Activated gamma-delta T cell (primary cell): ENCODE measurements around the gene CHST12.
"Not testable (repeated sequence)": the region's sequence is repeated elsewhere in the genome, so short reads cannot be mapped to it uniquely, and the experiment has no call there.

Source experiments
- DNase-seq: peaks from one replicate; lab custom pipeline; 2025; lab: John Stamatoyannopoulos, UW

The CHST12 gene

DNA sequence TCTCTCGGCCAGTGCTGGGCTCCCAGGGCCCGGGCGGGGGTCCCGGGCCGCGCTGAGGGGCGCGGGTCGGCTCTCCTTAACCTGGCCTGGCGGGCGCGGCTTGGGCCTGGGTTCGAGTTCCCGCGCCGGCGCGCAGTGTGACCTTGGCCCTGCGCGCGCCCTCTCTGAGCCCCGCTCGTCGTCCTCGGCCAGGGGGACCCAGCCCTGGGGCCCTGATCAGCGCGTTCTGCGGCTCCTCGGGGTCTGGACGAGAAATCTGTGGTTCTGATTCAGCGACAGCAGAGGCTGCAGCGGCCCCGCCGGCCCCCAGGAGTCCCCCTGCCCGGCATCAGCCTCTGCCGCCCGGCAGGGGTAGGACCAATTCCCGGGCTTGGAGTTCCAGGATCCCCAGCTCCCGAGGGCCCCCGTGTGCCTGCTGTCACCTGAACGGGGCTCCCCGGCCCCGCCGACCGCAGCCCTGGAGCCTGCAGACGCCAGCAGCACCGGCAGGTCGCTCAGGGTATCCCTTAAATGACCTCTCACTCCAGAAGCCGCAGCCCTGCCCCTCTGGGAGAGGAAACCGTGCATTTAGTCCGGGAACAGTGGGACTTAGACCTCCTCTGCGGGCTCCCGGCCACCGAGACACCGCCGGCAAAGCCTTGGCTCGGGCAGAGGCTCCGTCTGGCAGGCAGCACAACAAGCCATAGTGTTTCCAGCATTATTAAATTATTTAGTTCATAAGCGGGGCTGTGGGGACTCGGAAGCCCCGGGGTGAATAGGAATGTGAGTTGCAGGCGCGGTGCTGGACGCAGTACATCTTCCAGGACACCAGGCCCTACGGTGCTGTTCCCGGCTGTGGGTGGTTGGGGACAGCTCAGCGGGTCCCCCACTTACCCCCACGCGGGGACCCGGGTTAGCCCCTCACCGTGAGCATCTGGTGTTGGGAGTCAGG, 572 bp downstream of the CHST12 start:
- no peak for DNase-seq

DNA sequence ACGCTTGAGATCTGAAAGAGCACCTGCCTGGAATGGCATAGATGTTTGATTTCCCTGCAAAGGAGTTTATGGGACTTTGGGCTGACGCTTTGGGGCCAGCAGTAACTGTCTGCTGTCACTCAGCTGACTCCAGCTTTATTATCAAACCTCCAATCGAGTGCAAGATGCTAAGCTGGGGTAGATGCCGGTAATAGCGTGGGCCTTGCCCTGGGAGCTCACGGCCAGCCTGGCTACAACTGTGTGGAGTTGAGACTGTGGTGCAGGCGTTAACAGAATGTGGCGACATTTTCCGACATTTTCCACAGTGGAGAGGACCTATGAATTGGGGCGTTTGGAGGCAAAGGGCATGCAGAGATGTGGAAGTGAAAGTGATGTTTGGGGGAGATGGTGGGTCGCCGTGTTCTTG, 1.3 kb downstream of the CHST12 start:
- DNase-seq = no peak

DNA sequence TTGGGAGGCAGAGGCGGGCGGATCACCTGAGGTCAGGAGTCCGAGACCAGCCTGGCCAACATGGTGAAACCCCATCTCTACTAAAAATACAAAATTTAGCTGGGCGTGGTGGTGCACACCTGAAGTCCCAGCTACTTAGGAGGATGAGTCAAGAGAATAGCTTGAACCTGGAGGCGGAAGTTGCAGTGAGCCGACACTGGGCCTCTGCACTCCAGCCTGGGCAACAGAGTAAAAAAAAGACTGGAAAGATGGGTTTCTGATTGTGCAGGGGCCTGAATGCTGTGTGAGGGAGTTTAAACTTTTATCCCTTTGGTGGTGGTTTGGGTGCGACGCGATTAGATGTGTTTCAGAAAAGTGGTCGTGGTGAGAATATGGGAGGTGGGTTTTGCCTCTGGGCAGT, 1.8 kb downstream of the CHST12 start:
- DNase-seq = no peak

DNA sequence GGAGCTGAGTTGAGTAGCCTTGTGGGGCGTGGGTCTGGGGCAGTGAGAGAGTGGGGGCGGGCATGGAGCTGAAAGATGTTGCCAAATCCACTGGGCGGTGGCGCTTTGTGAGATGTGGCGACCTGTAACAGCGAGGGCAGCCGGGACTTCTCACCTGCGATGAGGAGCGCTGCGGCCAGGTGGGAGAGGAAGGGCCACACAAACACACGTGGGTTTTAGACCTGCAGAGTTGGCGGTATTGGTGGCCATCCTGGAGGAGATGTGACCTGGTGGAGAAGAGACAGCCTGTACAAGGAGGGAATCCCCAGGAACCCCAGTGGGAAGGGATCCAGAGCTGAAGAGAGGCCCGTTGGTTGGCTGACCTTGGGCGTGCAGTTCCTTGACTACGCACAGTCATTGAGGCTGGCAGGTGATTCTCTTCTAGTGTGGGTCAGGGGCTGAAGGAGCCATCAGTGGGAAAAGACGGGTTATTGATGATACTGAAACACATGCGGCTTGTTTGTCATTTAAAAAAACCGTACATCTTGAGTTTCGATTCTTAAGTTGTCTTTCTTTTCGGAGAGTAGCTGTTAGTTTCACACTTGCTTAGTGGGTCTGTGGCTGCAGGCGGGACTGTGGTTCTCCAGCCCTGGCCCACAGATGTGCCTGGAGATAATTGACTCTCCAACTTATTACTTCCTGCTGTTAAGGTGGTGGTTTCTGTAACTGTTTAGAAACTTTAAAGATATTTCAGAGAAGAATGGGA, 2.4 kb downstream of the CHST12 start:
- DNase-seq = peak; percentile 59

DNA sequence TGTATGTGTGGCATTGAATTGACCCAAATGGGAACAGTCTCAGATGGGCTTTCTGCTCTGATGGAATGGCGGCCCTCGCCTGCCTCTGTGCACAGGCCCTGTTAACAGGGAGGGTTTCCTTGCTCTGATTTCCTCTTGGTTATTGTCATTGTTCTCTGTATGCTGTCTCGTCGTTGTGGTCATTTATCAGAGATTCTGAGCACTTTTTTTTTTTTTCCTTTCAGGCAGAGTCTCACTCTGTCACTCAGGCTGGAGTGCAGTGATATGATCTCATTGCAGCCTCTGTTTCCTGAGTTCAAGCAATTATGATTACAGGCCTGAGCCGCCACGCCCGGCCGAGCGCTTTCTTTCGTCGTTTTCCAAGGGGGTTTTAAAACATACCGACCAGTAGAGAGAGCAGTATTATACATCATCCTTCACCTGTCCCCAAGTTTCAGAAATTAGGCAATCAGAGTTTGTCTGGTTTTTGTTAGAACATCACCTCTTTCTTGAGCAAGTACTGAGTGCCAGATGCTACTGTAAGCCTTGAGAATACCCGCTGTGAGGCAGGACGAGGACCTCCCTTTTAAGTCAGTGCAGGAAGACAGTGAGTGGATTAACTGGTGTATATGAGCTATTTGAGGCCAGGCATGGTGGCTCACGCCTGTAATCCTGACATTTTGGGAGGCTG, 6.5 kb downstream of the CHST12 start:
- DNase-seq = no peak

DNA sequence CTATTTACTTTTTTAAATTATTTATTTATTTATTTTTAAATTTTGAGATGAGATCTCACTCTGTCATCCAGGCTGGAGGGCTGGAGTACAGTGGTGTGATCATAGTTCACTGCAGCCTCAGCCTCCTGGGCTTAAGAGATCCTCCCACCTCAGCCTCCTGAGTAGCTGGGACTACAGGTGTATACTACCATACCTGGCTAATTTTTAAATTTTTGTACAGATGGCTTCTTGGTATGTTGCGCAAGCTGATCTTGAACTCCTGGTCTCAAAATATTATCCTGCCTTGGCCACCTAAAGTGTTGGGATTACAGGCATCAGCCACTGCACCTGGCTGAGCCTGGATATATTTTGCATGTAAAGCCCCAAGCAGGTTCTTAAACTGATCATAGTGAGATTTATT, 7.6 kb downstream of the CHST12 start:
- no peak for DNase-seq

DNA sequence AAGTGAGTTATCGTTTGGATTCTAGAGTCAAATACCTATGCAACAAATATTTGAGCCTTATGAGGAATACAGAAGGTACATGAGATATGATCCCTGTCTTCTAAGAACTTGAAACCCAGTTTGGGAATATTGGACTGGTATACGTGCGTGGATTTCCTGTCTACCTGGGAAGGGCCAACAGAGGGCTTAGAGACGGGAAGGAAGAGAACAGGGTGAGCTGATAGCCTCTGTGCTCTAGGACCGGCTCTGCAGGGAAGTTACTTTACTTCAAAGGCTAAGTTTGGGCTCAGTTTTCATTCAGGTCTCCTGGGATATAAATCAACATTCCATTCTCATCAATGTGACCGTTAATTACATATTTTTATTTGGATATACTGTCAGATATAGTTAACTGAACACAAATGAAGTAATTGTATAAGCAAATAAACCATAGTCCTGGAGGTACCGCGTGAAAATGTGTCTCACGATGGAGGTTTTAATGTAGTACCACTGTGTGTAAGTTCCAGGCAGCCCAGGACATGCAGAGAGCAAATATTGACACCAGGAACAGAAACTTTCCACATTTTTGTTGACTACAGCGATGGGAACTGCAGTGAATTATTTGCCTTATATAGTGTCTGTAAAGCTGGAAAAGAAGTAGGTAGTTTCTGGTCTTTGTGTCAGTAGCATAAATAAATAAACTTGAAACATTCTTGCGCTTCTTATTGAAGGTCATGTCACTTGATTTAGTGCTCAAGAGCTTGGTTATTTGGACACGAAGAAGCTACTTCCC, 8.6 kb downstream of the CHST12 start:
- DNase-seq = no peak

DNA sequence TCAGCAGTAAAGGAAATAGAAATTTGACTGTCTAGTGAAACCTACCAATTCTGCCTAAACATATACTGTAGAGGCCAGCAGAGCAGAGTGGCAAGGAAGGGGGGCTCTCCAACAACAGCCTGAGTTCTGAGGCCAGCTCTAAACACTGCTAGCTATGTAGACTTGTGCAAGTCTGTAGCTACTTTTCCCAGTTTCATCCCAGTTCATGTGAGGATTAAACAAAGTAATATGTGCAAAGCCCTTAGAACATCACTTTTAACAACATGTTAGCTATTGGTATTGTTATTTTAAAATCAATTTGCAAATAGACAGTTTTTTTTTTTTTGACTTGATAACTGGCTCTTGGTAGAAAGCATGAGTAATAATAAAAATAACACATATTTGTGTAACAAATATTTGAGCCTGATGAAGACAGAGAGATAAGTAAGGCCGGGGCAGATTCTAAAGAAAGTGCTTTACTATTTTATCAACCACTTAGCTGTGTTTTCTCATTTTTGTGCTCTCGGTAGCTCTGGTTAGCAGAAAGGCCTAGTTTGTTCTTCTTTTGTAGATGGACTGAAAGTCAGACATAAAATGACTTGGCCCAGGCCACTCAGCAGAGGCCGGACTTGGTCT, 9.3 kb downstream of the CHST12 start:
- DNase-seq = no peak

DNA sequence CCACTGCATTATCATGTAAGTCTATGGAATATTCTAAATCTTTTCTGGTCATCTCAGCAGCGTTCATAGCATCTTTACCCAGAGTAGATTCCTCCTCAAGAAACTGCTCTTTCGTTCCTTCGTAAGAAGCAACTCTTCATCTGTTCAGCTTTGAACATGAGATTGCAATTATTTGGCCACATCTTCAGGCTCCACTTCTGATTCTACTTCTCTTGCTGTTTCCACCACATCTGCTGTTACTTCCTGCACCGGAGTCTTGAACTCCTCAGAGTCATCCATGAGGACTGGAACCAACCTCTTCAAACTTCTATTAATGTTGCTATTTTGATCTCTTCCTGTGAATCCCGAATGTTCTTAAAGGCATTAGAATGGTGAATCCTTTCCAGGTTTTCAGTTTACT, 12.7 kb downstream of the CHST12 start:
- no peak for DNase-seq

DNA sequence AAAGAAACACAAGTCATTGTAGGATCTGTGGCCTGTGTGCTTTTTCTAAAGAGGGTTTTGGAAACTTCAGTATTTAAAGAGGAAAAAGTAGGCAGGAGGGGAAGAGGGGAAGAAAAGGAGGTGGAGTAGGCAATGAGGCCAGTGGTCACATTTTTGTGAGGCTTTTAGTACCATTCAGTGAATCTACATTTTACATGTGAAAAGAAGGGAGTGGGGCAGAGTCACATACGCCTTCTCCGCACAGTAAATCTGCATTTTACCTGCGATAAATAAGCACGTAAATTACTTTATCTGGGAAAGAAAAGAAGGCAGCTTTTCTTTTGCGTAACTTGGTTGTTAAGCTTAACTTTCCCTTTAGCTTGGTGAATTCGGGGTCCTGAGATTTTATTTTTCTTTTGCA, 13.2 kb downstream of the CHST12 start:
- DNase-seq = no peak

DNA sequence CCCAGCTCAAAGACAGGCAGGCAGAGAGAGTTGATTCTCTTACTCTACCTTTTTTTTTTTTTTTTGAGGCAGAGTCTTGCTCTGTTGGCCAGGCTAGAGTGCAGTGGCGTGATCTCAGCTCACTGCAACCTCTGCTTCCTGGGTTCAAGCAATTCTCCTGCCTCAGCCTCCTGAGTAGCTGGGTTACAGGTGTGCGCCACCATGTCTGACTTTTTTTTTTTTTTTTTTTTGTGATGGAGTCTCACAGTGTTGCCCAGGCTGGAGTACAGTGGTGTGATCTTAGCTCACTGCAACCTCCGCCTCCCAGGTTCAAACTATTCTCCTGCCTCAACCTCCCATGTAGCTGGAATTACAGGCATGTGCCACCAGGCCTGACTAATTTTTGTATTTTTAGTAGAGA, 13.8 kb downstream of the CHST12 start:
- DNase-seq = not testable (repeated sequence)

DNA sequence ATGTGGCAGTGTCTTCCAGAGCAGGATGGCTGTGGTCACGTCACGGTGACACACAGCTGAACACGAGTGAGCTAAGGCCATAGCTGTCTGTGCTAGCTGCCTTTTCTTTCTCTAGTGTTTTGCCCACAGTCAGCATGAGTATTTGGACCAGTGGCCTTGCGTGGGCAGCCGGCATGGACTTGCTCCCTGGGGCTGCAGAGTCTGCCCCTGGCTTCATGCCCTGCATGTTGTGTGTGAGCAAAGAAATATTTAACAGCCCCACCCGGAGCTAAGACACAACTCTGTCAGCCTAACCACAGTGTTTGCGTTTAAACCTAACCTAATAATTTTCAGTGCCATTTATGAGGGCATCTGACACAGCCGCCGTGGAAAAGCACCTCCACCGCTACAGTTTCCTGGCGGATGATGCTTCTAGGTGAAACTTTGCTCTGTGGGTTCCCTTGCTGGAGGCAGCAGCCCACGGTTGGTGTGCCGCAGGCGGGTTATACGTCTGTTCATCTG, 14.6 kb downstream of the CHST12 start:
- peak; percentile 62 for DNase-seq

DNA sequence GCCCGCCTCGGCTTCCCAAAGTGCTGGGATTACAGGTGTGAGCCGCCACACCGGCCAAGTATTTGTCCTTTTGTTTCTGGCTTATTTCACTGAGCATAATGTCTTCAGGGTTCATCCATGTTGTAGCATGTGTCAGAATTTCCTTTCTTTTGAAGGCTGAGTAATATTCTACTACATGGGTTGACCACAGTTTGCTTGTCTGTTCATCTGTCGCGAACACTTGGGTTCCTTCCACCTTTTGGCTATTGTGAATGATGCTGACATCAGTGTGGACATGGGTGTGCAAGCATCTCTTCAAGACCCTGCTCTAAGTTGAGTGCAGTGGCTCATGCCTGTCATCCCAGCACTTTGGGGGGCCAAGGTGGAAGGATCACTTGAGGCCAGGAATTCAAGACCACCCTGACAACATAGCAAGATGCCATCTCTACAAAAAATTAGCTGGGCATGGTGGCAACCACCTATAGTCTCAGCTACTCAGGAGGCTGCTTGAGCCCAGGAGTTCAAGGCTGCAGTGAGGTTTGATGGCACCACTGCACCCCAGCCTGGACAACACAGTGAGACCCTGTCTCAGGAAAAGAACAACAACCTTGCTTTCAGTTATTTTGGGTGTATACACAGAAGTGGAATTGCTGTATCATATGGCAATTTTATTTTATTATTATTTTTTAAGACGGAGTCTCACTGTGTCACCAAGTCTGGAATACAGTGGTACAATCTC, 17.0 kb downstream of the CHST12 start:
- no peak for DNase-seq

DNA sequence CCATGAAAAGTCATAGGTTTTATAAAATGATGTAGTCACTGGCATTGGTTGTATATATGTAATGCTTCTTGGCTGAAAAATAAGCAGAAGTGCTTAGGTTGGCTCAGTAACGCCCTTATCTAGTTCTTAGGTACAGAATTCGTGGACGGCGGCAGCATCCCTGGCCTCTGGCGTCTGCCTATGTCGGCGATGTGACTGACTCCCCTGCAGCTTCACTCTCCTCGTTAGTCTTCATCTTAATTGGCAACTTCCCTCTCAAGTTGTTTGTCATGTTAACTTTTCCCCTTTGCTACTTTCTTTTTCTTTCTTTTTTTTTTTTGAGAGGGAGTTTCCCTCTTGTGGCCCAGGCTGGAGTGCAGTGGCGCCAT, 18.5 kb downstream of the CHST12 start:
- no peak for DNase-seq

DNA sequence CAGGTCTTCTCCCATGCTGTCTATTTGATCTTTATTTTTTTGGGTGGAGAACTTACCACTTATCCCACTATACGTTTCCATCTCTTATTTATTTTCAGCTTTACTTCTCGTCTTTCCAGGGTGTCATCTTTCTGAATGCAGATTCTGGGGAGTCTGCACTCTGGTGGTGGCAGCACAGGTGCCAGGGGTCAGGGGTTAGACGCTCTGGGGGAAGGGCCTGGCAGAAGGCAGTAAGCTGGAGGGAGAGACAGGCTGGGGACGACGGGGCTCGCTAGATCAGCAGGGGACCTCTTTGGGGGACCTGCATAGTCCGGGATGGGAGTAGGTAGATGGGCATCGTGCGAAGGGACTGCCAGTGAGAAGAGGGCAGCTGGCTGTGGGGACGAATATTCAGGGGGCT, 22.3 kb downstream of the CHST12 start:
- no peak for DNase-seq

DNA sequence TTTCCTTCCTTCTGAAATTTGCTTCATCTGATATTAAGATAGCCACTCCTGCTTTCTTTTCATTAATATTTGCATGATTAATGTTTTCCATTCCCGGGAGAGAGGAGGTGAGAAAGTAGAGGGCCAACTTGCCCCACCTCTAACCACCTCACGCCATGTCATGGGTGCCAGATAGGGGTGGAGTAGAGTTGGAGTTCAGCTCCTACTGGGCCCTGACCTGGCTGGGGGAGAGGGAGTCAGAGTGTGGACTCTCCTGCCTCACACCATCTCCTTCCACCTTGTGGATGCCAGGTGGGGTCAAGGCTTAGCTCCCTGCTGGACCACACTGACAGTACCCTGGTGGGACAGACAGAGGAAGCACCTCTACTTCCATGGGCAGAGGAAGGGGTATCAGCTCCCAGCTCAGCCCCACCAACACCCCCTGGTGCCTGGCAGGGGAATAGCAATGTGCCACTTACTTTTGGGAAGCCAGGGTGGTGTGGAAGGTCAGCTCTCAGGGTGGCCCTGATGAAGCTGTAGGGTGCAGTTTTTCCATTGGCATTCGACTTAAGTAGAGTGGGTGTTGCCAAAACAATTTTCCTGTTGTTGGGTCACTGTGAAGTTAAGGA, 28.0 kb downstream of the CHST12 start:
- no peak for DNase-seq

DNA sequence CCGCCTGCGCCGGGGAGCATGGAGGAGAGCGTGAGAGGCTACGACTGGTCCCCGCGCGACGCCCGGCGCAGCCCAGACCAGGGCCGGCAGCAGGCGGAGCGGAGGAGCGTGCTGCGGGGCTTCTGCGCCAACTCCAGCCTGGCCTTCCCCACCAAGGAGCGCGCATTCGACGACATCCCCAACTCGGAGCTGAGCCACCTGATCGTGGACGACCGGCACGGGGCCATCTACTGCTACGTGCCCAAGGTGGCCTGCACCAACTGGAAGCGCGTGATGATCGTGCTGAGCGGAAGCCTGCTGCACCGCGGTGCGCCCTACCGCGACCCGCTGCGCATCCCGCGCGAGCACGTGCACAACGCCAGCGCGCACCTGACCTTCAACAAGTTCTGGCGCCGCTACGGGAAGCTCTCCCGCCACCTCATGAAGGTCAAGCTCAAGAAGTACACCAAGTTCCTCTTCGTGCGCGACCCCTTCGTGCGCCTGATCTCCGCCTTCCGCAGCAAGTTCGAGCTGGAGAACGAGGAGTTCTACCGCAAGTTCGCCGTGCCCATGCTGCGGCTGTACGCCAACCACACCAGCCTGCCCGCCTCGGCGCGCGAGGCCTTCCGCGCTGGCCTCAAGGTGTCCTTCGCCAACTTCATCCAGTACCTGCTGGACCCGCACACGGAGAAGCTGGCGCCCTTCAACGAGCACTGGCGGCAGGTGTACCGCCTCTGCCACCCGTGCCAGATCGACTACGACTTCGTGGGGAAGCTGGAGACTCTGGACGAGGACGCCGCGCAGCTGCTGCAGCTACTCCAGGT, 29.7 kb downstream of the CHST12 start:
- no peak for DNase-seq

DNA sequence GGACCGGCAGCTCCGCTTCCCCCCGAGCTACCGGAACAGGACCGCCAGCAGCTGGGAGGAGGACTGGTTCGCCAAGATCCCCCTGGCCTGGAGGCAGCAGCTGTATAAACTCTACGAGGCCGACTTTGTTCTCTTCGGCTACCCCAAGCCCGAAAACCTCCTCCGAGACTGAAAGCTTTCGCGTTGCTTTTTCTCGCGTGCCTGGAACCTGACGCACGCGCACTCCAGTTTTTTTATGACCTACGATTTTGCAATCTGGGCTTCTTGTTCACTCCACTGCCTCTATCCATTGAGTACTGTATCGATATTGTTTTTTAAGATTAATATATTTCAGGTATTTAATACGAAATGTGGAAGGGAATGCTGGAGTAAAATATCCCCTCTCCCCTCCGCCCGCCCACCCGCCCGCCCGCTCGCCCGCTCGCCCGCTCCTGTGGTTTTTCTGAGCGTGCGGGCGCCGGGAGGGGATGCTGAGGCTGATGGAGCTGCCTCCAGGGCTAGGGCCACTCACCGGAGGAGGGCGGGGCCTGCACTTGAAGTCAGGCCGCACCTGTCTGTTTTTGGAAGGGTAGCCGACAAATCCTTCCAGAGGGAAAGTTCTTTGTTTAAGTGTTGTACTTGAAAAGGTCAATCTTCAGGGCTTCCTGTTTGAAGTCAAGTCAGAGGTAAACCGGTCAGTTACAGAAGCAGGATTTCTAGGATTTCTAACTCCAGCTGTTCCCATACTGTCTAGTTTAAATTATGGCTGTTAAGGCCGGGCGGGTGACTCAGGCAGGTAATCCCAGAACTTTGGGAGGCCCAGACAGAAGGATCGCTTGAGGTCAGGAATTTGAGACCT, 30.5 kb downstream of the CHST12 start:
- no peak for DNase-seq
